ENCODE data around the gene APOBEC2.

Gene APOBEC2

GRCh38 chr6:41063884-41064285 lies 10.9 kb downstream of the APOBEC2 start:
- peaks cover 4% of the 10 kb centered on the region for H3K36me3 ChIP-seq (ENCODE audit: control insufficient read depth, insufficient read depth, low read length)
- H3K4me3 ChIP-seq (replicated peaks; ENCODE audit: low read depth, low read length), result no peak overlapping the region
- no peaks in the 10 kb centered on the region for H3K27me3 ChIP-seq (replicated peaks; ENCODE audit: control insufficient read depth, insufficient read depth, low read length)
- DNase-seq (ENCODE audit: extremely low read depth, insufficient read length), result no peak
- no peak for TF ChIP-seq CTCF (IDR thresholded peaks at IDR 0.05; ENCODE audit: insufficient read depth, low read length, poor library complexity, severe bottlenecking)

GRCh38 chr6:41064841-41065240 lies 11.8 kb downstream of the APOBEC2 start:
- H3K27me3 ChIP-seq (replicated peaks; ENCODE audit: control insufficient read depth, insufficient read depth, low read length), result no peaks in the 10 kb centered on the region
- H3K4me3 ChIP-seq (replicated peaks; ENCODE audit: low read depth, low read length), result no peak overlapping the region
- TF ChIP-seq CTCF (IDR thresholded peaks at IDR 0.05; ENCODE audit: insufficient read depth, low read length, poor library complexity, severe bottlenecking), result no peak
- H3K36me3 ChIP-seq (ENCODE audit: control insufficient read depth, insufficient read depth, low read length), result peaks cover 5% of the 10 kb centered on the region
- no peak for DNase-seq (ENCODE audit: extremely low read depth, insufficient read length)

- Histone ChIP-seq H3K27me3 (replicated peaks; ENCODE audit: control insufficient read depth, insufficient read depth, low read length) (no peaks in the 10 kb centered on the region), H3K36me3 (ENCODE audit: control insufficient read depth, insufficient read depth, low read length) (peaks cover 5% of the 10 kb centered on the region), H3K4me3 (replicated peaks; ENCODE audit: low read depth, low read length) (no peak overlapping the region)
- DNase-seq (ENCODE audit: extremely low read depth, insufficient read length), result no peak
- TF ChIP-seq CTCF (IDR thresholded peaks at IDR 0.05; ENCODE audit: insufficient read depth, low read length, poor library complexity, severe bottlenecking), result no peak
These were observed 12.6 kb downstream of the APOBEC2 start for GRCh38 chr6:41065550-41066026.

GRCh38 chr6:41066867-41067304 lies 13.9 kb downstream of the APOBEC2 start:
- DNase-seq (ENCODE audit: extremely low read depth, insufficient read length), result no peak
- Histone ChIP-seq H3K4me3 (replicated peaks; ENCODE audit: low read depth, low read length) (no peak overlapping the region), H3K36me3 (ENCODE audit: control insufficient read depth, insufficient read depth, low read length) (peaks cover 4% of the 10 kb centered on the region), H3K27me3 (replicated peaks; ENCODE audit: control insufficient read depth, insufficient read depth, low read length) (no peaks in the 10 kb centered on the region)
- peak; percentile 80 for TF ChIP-seq CTCF (IDR thresholded peaks at IDR 0.05; ENCODE audit: insufficient read depth, low read length, poor library complexity, severe bottlenecking)

GRCh38 chr6:41071501-41071922 lies 18.5 kb downstream of the APOBEC2 start:
- Histone ChIP-seq H3K36me3 (ENCODE audit: control insufficient read depth, insufficient read depth, low read length) (peaks cover 1% of the 10 kb centered on the region; the same call in 1 of the 2 replicates), H3K27me3 (replicated peaks; ENCODE audit: control insufficient read depth, insufficient read depth, low read length) (no peaks in the 10 kb centered on the region), H3K4me3 (replicated peaks; ENCODE audit: low read depth, low read length) (peak overlapping the region; percentile 80)
- no peak for DNase-seq (ENCODE audit: extremely low read depth, insufficient read length)
- no peak for TF ChIP-seq CTCF (IDR thresholded peaks at IDR 0.05; ENCODE audit: insufficient read depth, low read length, poor library complexity, severe bottlenecking)

Measured in GM06990 (cell line).